Measurements from ENCODE around the gene BHLHE40.
A peak's percentile ranks its signal among the peaks of the same experiment; 100 is the strongest.

The BHLHE40 gene

GRCh38 chr3:4980229-4981203 is 1.3 kb downstream of the BHLHE40 start:
- Histone ChIP-seq H3K79me2 (ENCODE audit: insufficient read depth, low read length) (peaks cover 57% of the 10 kb centered on the region), H4K20me1 (ENCODE audit: insufficient read depth, low read length) (peaks cover 56% of the 10 kb centered on the region), H3K9ac (ENCODE audit: low read depth, low read length) (peak overlapping the region; percentile 94), H3K9me3 (ENCODE audit: insufficient read depth, low read length, severe bottlenecking) (no peaks in the 10 kb centered on the region), H3K36me3 (ENCODE audit: insufficient read depth, low read length) (peaks cover 50% of the 10 kb centered on the region), H3K27ac (ENCODE audit: low read length) (peak overlapping the region; percentile 96), H3K4me2 (ENCODE audit: insufficient read depth, low read length) (peak overlapping the region; percentile 91), H3K4me3 (ENCODE audit: low read depth in 1 of 2, low read length in 2 of 2) (peak overlapping the region; percentile 91 to 95), H2AFZ (ENCODE audit: low read depth, low read length) (peak overlapping the region; percentile 67), H3K4me1 (ENCODE audit: insufficient read depth, low read length) (peaks cover 74% of the 10 kb centered on the region), H3K27me3 (ENCODE audit: insufficient read depth, low read length, poor library complexity) (no peaks in the 10 kb centered on the region)
- peak; percentile 29 for ATAC-seq (ENCODE audit: insufficient read depth, low read depth)
- DNase-seq, result peak; percentile 88
- TF ChIP-seq EZH2 (IDR thresholded peaks at IDR 0.05; ENCODE audit: borderline replicate concordance, low read depth, low read length, severe bottlenecking) (no peak), CTCF (IDR thresholded peaks at IDR 0.05; ENCODE audit: borderline replicate concordance, extremely low read depth, low read length, poor library complexity, severe bottlenecking) (peak; percentile 99)

- Histone ChIP-seq H3K9me3 (ENCODE audit: insufficient read depth, low read length, severe bottlenecking) (no peaks in the 10 kb centered on the region), H3K4me3 (ENCODE audit: low read depth in 1 of 2, low read length in 2 of 2) (peak overlapping the region; percentile 45 to 95), H3K36me3 (ENCODE audit: insufficient read depth, low read length) (peaks cover 52% of the 10 kb centered on the region), H3K79me2 (ENCODE audit: insufficient read depth, low read length) (peaks cover 57% of the 10 kb centered on the region), H3K9ac (ENCODE audit: low read depth, low read length) (peak overlapping the region; percentile 94), H2AFZ (ENCODE audit: low read depth, low read length) (no peak overlapping the region), H3K4me2 (ENCODE audit: insufficient read depth, low read length) (peak overlapping the region; percentile 91), H3K27ac (ENCODE audit: low read length) (peak overlapping the region; percentile 66), H3K4me1 (ENCODE audit: insufficient read depth, low read length) (peaks cover 74% of the 10 kb centered on the region), H3K27me3 (ENCODE audit: insufficient read depth, low read length, poor library complexity) (no peaks in the 10 kb centered on the region), H4K20me1 (ENCODE audit: insufficient read depth, low read length) (peaks cover 64% of the 10 kb centered on the region)
- ATAC-seq (ENCODE audit: insufficient read depth, low read depth) (no peak), DNase-seq (no peak)
- no peak for TF ChIP-seq CTCF (IDR thresholded peaks at IDR 0.05; ENCODE audit: borderline replicate concordance, extremely low read depth, low read length, poor library complexity, severe bottlenecking)
- TF ChIP-seq EZH2 (IDR thresholded peaks at IDR 0.05; ENCODE audit: borderline replicate concordance, low read depth, low read length, severe bottlenecking), result no peak
Observed at GRCh38 chr3:4981294-4981664, 2.0 kb downstream of the BHLHE40 start.

- Histone ChIP-seq H2AFZ (ENCODE audit: low read depth, low read length) (no peak overlapping the region), H4K20me1 (ENCODE audit: insufficient read depth, low read length) (peaks cover 69% of the 10 kb centered on the region), H3K4me1 (ENCODE audit: insufficient read depth, low read length) (peaks cover 74% of the 10 kb centered on the region), H3K27me3 (ENCODE audit: insufficient read depth, low read length, poor library complexity) (no peaks in the 10 kb centered on the region), H3K36me3 (ENCODE audit: insufficient read depth, low read length) (peaks cover 52% of the 10 kb centered on the region), H3K9ac (ENCODE audit: low read depth, low read length) (peak overlapping the region; percentile 94), H3K27ac (ENCODE audit: low read length) (peak overlapping the region; percentile 66), H3K9me3 (ENCODE audit: insufficient read depth, low read length, severe bottlenecking) (no peaks in the 10 kb centered on the region), H3K4me2 (ENCODE audit: insufficient read depth, low read length) (peak overlapping the region; percentile 91), H3K4me3 (ENCODE audit: low read depth in 1 of 2, low read length in 2 of 2) (peak overlapping the region; percentile 45 to 95), H3K79me2 (ENCODE audit: insufficient read depth, low read length) (peaks cover 57% of the 10 kb centered on the region)
- ATAC-seq (ENCODE audit: insufficient read depth, low read depth) (no peak), DNase-seq (no peak)
- TF ChIP-seq CTCF (IDR thresholded peaks at IDR 0.05; ENCODE audit: borderline replicate concordance, extremely low read depth, low read length, poor library complexity, severe bottlenecking) (peak; percentile 24), EZH2 (IDR thresholded peaks at IDR 0.05; ENCODE audit: borderline replicate concordance, low read depth, low read length, severe bottlenecking) (no peak)
Observed at GRCh38 chr3:4981665-4982494, 2.6 kb downstream of the BHLHE40 start.

Measured in DND-41 (cell line).